Breast epithelium (tissue), 4 donors: ENCODE results near the gene TMEM270. TPM values are rescaled to one million over a fixed set of nuclear protein-coding genes. Genes with fewer than 3 reads are reported as not detected.

Source experiments
- DNase-seq, 2 donors: peaks; one replicate each; pipeline ENCODE4 v3.0.0-alpha.2; 2019; ENCODE audit warnings: low spot score in 2 of 2
- H3K27ac ChIP-seq, 2 donors: fragments of 200-600 bp; sonication (generic) in 1 of 2; one replicate each; pipeline ENCODE4 v1.5.1; 2016 to 2019; ENCODE audit warnings: mild to moderate bottlenecking in 1 of 2
- H3K27me3 ChIP-seq, 2 donors: fragments of 200-600 bp; sonication (generic) in 1 of 2; one replicate each; pipeline versions ENCODE4 v1.5.1 to v1.6.0; 2017 to 2019; ENCODE audit warnings: control low read depth in 1 of 2, mild to moderate bottlenecking in 1 of 2
- H3K36me3 ChIP-seq: fragments of 200-600 bp; one replicate; pipeline ENCODE4 v1.5.1; 2019
- H3K4me1 ChIP-seq, 2 donors: fragments of 200-600 bp; sonication (generic); one replicate each; pipeline ENCODE4 v1.5.1; 2016 to 2019; ENCODE audit warnings: control low read depth in 1 of 2
- H3K4me3 ChIP-seq, 3 donors: fragments of 200-600 bp; sonication (generic); 1 replicate in 2 of 3; 2 replicates in 1 of 3; pipeline ENCODE4 v1.5.1; 2016 to 2019; ENCODE audit warnings: mild to moderate bottlenecking in 3 of 3, moderate library complexity in 2 of 3
- H3K9me3 ChIP-seq, 2 donors: fragments of 200-600 bp; sonication (generic) in 1 of 2; one replicate each; pipeline ENCODE4 v1.5.1; 2016 to 2019; ENCODE audit warnings: control low read depth in 1 of 2
- CTCF ChIP-seq, 3 donors: fragments of 450-650 bp; IDR thresholded peaks; one replicate each; pipeline ENCODE4 v1.5.1; 2016 to 2017; ENCODE audit warnings: antibody characterized with exemption in 3 of 3, mild to moderate bottlenecking in 3 of 3, moderate library complexity in 3 of 3
- POLR2A ChIP-seq: fragments of 450-650 bp; IDR thresholded peaks from one replicate; pipeline ENCODE4 v1.6.1; 2016; ENCODE audit warnings: antibody characterized with exemption, mild to moderate bottlenecking, moderate library complexity
- POLR2AphosphoS5 ChIP-seq, 3 donors: sonication (generic); formaldehyde crosslinking; IDR thresholded peaks; one replicate each; pipeline ENCODE4 v1.6.1; 2017; ENCODE audit warnings: antibody characterized with exemption in 3 of 3
- intact Hi-C: fragments of 100-400 bp; cut with DNase I; formaldehyde crosslinking; loops from one replicate; pipeline ENCODE4 v1.15.1; 2023; ENCODE audit warnings: low total_unique reads
- total RNA-seq, 3 donors: library from RNA; depleted of rRNA; stranded (reverse); fragments of >200 nt; gene quantifications; one replicate each; pipeline ENCODE4 v1.1.0, GENCODE V29; 2016

TMEM270 gene
- total RNA-seq, 3 donors from 2014 or later: not detected

- H3K36me3 ChIP-seq: no peaks in the 10 kb centered on the region
- H3K9me3 ChIP-seq: no peaks in the 10 kb centered on the region
- DNase-seq: no peak
- intact Hi-C loops: no loop called here
- H3K4me1 ChIP-seq: peaks cover 3 to 16% of the 10 kb centered on the region in 2 donors
- peak overlapping the region; percentile 95 for H3K27ac ChIP-seq
- no peak for TF ChIP-seq CTCF (IDR thresholded peaks at IDR 0.05)
- no peak for TF ChIP-seq POLR2A
- TF ChIP-seq POLR2AphosphoS5 (IDR thresholded peaks at IDR 0.05): no peak
- no peaks in the 10 kb centered on the region for H3K27me3 ChIP-seq
- H3K4me3 ChIP-seq: peak overlapping the region in 2 of 3 donors; percentile 64 to 65
These were observed 30.9 kb upstream of the TMEM270 start for GRCh38 chr7:73829921-73830680.

- Histone ChIP-seq H3K36me3 (no peaks in the 10 kb centered on the region), H3K4me1 (peaks cover 3 to 16% of the 10 kb centered on the region in 2 donors), H3K27me3 (no peaks in the 10 kb centered on the region), H3K27ac (peak within 1 kb of the TSS; percentile 95), H3K4me3 (peak within 1 kb of the TSS; percentile 22 to 65 (median 64)), H3K9me3 (no peaks in the 10 kb centered on the region)
- peak; percentile 79 to 98 (median 98) for TF ChIP-seq POLR2AphosphoS5 (IDR thresholded peaks at IDR 0.05)
- TF ChIP-seq POLR2A: peak; percentile 93
- TF ChIP-seq CTCF (IDR thresholded peaks at IDR 0.05): no peak
- peak; percentile 96 to 98 for DNase-seq
- intact Hi-C loops: no loop called here
These were observed 30.0 kb upstream of the TMEM270 start, which contains the start of gene CLDN4 for GRCh38 chr7:73830681-73831583. CLDN4 (plus strand) TSS chr7:73830996; CDS start chr7:73831202, 206 bp downstream.

GRCh38 chr7:73831584-73831833 is 29.4 kb upstream of the TMEM270 start:
- TF ChIP-seq POLR2A: no peak
- no peak for TF ChIP-seq POLR2AphosphoS5 (IDR thresholded peaks at IDR 0.05)
- TF ChIP-seq CTCF (IDR thresholded peaks at IDR 0.05): no peak
- no peaks in the 10 kb centered on the region for H3K27me3 ChIP-seq
- DNase-seq: no peak
- H3K27ac ChIP-seq: peak overlapping the region; percentile 95
- H3K36me3 ChIP-seq: no peaks in the 10 kb centered on the region
- no peaks in the 10 kb centered on the region for H3K9me3 ChIP-seq
- intact Hi-C loops: no loop called here
- peaks cover 3 to 16% of the 10 kb centered on the region in 2 donors for H3K4me1 ChIP-seq
- H3K4me3 ChIP-seq: peak overlapping the region; percentile 22 to 65 (median 64)

GRCh38 chr7:73831834-73832651 is 28.9 kb upstream of the TMEM270 start:
- no peaks in the 10 kb centered on the region for H3K36me3 ChIP-seq
- peak overlapping the region; percentile 22 to 65 (median 64) for H3K4me3 ChIP-seq
- intact Hi-C loops: no loop called here
- peaks cover 3 to 16% of the 10 kb centered on the region in 2 donors for H3K4me1 ChIP-seq
- no peaks in the 10 kb centered on the region for H3K9me3 ChIP-seq
- DNase-seq: peak; percentile 91 to 96
- H3K27me3 ChIP-seq: no peaks in the 10 kb centered on the region
- TF ChIP-seq POLR2A (peak; percentile 72), POLR2AphosphoS5 (IDR thresholded peaks at IDR 0.05) (peak; percentile 43 to 88 (median 88)), CTCF (IDR thresholded peaks at IDR 0.05) (no peak)
- peak overlapping the region; percentile 95 for H3K27ac ChIP-seq
